ENCODE data around the gene PPM1E.

Gene PPM1E

DNA sequence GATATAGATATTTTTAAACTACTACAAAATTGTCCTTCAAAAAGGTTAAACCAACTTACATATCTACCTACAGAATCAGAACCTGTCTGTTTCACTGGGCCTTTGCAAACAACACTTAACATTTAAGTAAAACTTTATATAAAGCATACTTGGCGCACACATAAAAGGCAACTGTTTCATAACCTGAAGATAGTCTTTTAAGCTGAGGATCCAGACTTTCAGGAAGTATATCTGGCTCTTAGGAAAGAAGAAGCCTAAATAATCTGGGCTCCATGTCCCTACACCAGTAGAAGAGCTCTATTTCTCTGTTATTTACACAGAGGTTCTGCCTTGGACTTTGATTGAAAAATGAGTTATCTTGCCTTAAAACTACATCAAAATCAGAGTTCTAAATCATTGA lies 275.2 kb downstream of the PPM1E start:
- no peak for FAIRE-seq

More for the DNA sequence above, 275.2 kb downstream of the PPM1E start:
- no peak for DNase-seq (ENCODE audit: low spot score)

Data from RCC 7860 (cell line).